A673 (cell line): ENCODE data around the gene SCGB1C1. TPM values are rescaled to one million over a fixed set of nuclear protein-coding genes. Genes with fewer than 3 reads are reported as not detected.
"Not testable (repeated sequence)": the region's sequence is repeated elsewhere in the genome, so short reads cannot be mapped to it uniquely, and the experiment has no call there.

Experiments used
- Bru-seq: library from RNA; stranded (reverse); fragments of 400-500 nt; gene quantifications from one replicate; lab custom pipeline; 2021; lab: Mats Ljungman, UMichigan
- BruChase-seq, 2 experiments: library from RNA; stranded (reverse); fragments of 400-500 nt; gene quantifications; one replicate each; lab custom pipeline; 2021; lab: Mats Ljungman, UMichigan
- BruUV-seq: library from RNA; stranded (reverse); fragments of 400-500 nt; replicated peaks from 2 replicates; lab custom pipeline; 2021; lab: Mats Ljungman, UMichigan
- CTCF ChIA-PET: fragments of 300-600 bp; sonication (Branson Sonifier 250); formaldehyde crosslinking; loops from one replicate; lab custom pipeline; 2022; ENCODE audit warnings: antibody characterized with exemption; lab: Charles Lee
- POLR2A ChIA-PET: fragments of 300-600 bp; sonication (Branson Sonifier 250); formaldehyde crosslinking; loops from one replicate; lab custom pipeline; 2022; ENCODE audit warnings: antibody characterized with exemption; ENCODE audit not compliant: low non-redundant PET; lab: Charles Lee
- DNase-seq: peaks from one replicate; pipeline ENCODE4 v3.0.0-alpha.2; 2015; ENCODE audit warnings: low spot score
- H3K27ac ChIP-seq: fragments of 200-600 bp; sonication (generic); 2 replicates; pipeline ENCODE4 v1.5.1; 2016; ENCODE audit warnings: mixed run types, low read depth, mild to moderate bottlenecking, mixed read lengths, antibody characterized with exemption, low read length; ENCODE audit not compliant: poor library complexity, severe bottlenecking
- H3K27me3 ChIP-seq: fragments of 200-600 bp; sonication (generic); replicated peaks from 2 replicates; pipeline ENCODE4 v1.6.1; 2017; ENCODE audit warnings: mixed run types, low read depth, mild to moderate bottlenecking, mixed read lengths, antibody characterized with exemption, low read length; ENCODE audit not compliant: insufficient read depth, poor library complexity
- H3K36me3 ChIP-seq: fragments of 200-600 bp; sonication (generic); 2 replicates; pipeline ENCODE4 v1.6.1; 2016; ENCODE audit warnings: mixed run types, mild to moderate bottlenecking, mixed read lengths, antibody characterized with exemption, low read length; ENCODE audit not compliant: insufficient read depth, poor library complexity, severe bottlenecking
- H3K4me1 ChIP-seq: fragments of 200-600 bp; sonication (generic); 2 replicates; pipeline ENCODE4 v1.6.1; 2017; ENCODE audit warnings: mixed run types, mild to moderate bottlenecking, mixed read lengths, antibody characterized with exemption, low read length; ENCODE audit not compliant: insufficient read depth, poor library complexity, severe bottlenecking
- H3K4me3 ChIP-seq: fragments of 200-600 bp; sonication (generic); 2 replicates; pipeline ENCODE4 v1.5.1; 2016; ENCODE audit warnings: low read depth, mixed run types, mild to moderate bottlenecking, mixed read lengths, low read length; ENCODE audit not compliant: poor library complexity, severe bottlenecking
- H3K9me3 ChIP-seq: fragments of 200-600 bp; sonication (generic); 2 replicates; pipeline ENCODE4 v1.6.1; 2016; ENCODE audit warnings: mixed run types, low read depth, mild to moderate bottlenecking, mixed read lengths, antibody characterized with exemption, low read length; ENCODE audit not compliant: poor library complexity, severe bottlenecking
- intact Hi-C: fragments of 100-400 bp; cut with micrococcal nuclease; formaldehyde crosslinking; loops from one replicate; pipeline ENCODE4 v1.10.0; 2022; ENCODE audit not compliant: unreplicated experiment
- long read RNA-seq: library from polyadenylated mRNA; stranded (forward); transcript quantifications from one replicate; pipeline ENCODE4 v2.0.0, GENCODE V29; 2022
- total RNA-seq: library from RNA; stranded (reverse); gene quantifications from 2 replicates; pipeline ENCODE4 v1.2.3, GENCODE V29; 2021
- TF ChIP-seq, protein P1 (sequence below): fragments of 300-800, 200-600 bp; sonication (generic); conservative IDR thresholded peaks from 2 replicates; pipeline ENCODE4 v1.5.1; 2017; ENCODE audit warnings: low read depth, mild to moderate bottlenecking, antibody characterized with exemption, low read length, moderate library complexity, mixed read lengths

The SCGB1C1 gene
- not detected in 2 replicates for total RNA-seq
- not detected for Bru-seq, nascent RNA
- not detected for BruChase-seq, experiment 1, labeled RNA remaining after a 2-hour chase
- not detected for BruChase-seq, experiment 2, labeled RNA remaining after a 6-hour chase
- long read RNA-seq = 0 reads

- DNase-seq, H3K36me3 ChIP-seq, POLR2A ChIA-PET, H3K27ac ChIP-seq, H3K4me1 ChIP-seq, CTCF ChIA-PET, BruUV-seq, H3K9me3 ChIP-seq, intact Hi-C loops, H3K4me3 ChIP-seq, H3K27me3 ChIP-seq: not testable (repeated sequence)
Measured at GRCh38 chr11:192674-193128, at the start of gene SCGB1C1. SCGB1C1 (plus strand) TSS chr11:193078; CDS start chr11:193100, 22 bp downstream.

DNA sequence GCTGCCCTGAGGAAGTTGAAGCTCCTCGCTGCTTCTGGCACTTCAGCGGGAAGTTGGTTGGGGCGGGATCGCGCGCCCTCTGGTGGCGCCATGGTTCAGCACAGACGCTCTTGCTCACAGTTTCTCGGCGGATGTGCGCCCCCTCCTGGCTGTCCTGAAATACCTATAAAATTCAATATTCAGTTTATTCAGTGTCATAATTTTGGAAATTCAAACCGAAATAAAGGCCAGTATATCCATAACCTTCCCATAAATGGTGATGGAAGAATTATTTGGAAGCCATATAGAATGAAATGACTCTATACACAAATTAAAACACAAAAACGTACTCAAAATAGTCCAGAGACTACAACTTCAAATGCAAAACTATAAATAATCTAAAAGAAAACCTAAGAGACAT is 12.6 kb upstream of the SCGB1C1 start:
- BruUV-seq, H3K4me3 ChIP-seq, H3K27me3 ChIP-seq, H3K36me3 ChIP-seq, H3K9me3 ChIP-seq, intact Hi-C loops, POLR2A ChIA-PET, H3K27ac ChIP-seq, CTCF ChIA-PET, H3K4me1 ChIP-seq, DNase-seq: not testable (repeated sequence)

DNA sequence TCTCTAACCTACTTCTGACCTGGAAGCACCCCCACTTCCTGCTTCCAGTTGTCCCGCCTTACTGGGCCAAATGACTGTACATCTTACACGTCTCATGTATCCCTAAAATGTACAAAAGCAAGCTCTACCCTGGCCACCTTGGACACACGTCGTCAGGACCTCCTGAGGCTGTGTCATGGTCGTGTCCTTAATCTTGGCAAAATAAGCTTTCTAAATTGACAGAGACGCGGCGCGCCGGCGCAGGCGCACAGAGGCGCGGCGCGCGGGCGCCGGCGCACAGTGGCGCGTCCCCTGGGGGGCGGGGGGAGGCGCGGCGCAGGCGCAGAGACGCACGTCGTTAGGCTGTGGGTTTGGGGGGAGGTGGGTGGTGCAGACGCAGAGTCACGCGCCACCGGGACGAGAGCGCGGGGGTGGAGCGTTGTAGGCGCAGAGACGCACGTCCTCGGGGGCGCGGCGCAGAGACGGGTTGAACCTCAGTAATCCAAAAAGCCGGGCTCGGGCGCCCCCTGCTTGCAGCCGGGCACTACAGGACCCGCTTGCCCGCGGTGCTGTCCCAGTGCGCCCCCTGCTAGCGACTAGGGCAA is 3.6 kb upstream of the SCGB1C1 start:
- DNase-seq, intact Hi-C loops, H3K4me3 ChIP-seq, H3K27me3 ChIP-seq, H3K9me3 ChIP-seq, POLR2A ChIA-PET, CTCF ChIA-PET, H3K27ac ChIP-seq, BruUV-seq, H3K36me3 ChIP-seq, H3K4me1 ChIP-seq: not testable (repeated sequence)

GRCh38 chr11:189843-190311 is 3.0 kb upstream of the SCGB1C1 start:
- intact Hi-C loops, BruUV-seq, H3K36me3 ChIP-seq, H3K9me3 ChIP-seq, H3K27ac ChIP-seq, H3K27me3 ChIP-seq, CTCF ChIA-PET, POLR2A ChIA-PET, H3K4me1 ChIP-seq, H3K4me3 ChIP-seq, DNase-seq: not testable (repeated sequence)
- TF ChIP-seq, protein P1, sequence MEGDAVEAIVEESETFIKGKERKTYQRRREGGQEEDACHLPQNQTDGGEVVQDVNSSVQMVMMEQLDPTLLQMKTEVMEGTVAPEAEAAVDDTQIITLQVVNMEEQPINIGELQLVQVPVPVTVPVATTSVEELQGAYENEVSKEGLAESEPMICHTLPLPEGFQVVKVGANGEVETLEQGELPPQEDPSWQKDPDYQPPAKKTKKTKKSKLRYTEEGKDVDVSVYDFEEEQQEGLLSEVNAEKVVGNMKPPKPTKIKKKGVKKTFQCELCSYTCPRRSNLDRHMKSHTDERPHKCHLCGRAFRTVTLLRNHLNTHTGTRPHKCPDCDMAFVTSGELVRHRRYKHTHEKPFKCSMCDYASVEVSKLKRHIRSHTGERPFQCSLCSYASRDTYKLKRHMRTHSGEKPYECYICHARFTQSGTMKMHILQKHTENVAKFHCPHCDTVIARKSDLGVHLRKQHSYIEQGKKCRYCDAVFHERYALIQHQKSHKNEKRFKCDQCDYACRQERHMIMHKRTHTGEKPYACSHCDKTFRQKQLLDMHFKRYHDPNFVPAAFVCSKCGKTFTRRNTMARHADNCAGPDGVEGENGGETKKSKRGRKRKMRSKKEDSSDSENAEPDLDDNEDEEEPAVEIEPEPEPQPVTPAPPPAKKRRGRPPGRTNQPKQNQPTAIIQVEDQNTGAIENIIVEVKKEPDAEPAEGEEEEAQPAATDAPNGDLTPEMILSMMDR = 0 out of 2 replicates have a peak, but pooled peaks have one; percentile 20

- CTCF ChIA-PET, H3K36me3 ChIP-seq, intact Hi-C loops, H3K9me3 ChIP-seq, POLR2A ChIA-PET, H3K27ac ChIP-seq, BruUV-seq, H3K4me1 ChIP-seq, H3K27me3 ChIP-seq, DNase-seq, H3K4me3 ChIP-seq: not testable (repeated sequence)
Measured at GRCh38 chr11:190546-190945, 2.3 kb upstream of the SCGB1C1 start.
